ENCODE results near the gene PAFAH1B1.

DNA sequence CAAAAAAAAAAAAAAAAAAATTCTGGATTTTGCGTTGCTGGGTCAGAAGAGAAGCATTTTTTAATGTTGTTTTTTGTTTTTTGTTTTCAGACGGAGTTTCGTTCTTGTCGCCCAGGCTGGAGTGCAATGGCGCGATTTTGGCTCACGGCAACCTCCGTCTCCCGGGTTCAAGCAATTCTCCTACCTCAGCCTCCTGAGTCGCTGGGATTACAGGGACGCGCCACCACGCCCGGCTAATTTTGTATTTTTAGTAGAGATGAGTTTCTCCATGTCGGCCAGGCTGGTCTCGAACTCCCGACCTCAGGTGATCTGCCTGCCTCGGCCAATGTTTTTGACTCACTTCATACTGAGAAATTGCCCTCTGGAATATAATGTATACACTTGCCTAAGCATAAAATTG, 11.0 kb upstream of the PAFAH1B1 start:
- TF ChIP-seq, protein P1, sequence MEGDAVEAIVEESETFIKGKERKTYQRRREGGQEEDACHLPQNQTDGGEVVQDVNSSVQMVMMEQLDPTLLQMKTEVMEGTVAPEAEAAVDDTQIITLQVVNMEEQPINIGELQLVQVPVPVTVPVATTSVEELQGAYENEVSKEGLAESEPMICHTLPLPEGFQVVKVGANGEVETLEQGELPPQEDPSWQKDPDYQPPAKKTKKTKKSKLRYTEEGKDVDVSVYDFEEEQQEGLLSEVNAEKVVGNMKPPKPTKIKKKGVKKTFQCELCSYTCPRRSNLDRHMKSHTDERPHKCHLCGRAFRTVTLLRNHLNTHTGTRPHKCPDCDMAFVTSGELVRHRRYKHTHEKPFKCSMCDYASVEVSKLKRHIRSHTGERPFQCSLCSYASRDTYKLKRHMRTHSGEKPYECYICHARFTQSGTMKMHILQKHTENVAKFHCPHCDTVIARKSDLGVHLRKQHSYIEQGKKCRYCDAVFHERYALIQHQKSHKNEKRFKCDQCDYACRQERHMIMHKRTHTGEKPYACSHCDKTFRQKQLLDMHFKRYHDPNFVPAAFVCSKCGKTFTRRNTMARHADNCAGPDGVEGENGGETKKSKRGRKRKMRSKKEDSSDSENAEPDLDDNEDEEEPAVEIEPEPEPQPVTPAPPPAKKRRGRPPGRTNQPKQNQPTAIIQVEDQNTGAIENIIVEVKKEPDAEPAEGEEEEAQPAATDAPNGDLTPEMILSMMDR (IDR thresholded peaks at IDR 0.05): no peak
- TF ChIP-seq POLR2A (IDR thresholded peaks at IDR 0.05): no peak

Data from esophagus squamous epithelium (tissue), 4 donors.